IPS-15b (cell line): ENCODE measurements around the gene EFCAB11.

ENCODE experiments used
- H3K27me3 ChIP-seq: one replicate; pipeline ENCODE4 v1.6.1; 2013; ENCODE audit warnings: low read length; ENCODE audit not compliant: control insufficient read depth, insufficient read depth
- H3K36me3 ChIP-seq: one replicate; pipeline ENCODE4 v1.6.1; 2013; ENCODE audit warnings: low read length; ENCODE audit not compliant: control insufficient read depth, insufficient read depth
- H3K4me1 ChIP-seq: one replicate; pipeline ENCODE4 v1.6.1; 2013; ENCODE audit warnings: mild to moderate bottlenecking, low read length; ENCODE audit not compliant: control insufficient read depth, insufficient read depth
- H3K4me3 ChIP-seq: one replicate; pipeline ENCODE4 v1.5.1; 2013; ENCODE audit warnings: low read depth, low read length
- H3K9ac ChIP-seq: one replicate; pipeline ENCODE4 v1.6.1; 2013; ENCODE audit warnings: low read depth, mild to moderate bottlenecking, low read length
- H3K9me3 ChIP-seq: one replicate; pipeline ENCODE4 v1.6.1; 2013; ENCODE audit warnings: mild to moderate bottlenecking, low read length; ENCODE audit not compliant: control insufficient read depth, insufficient read depth

The EFCAB11 gene

GRCh38 chr14:89748004-89748403, 206.5 kb downstream of the EFCAB11 start:
- Histone ChIP-seq H3K4me1 (no peaks in the 10 kb centered on the region), H3K9ac (no peak overlapping the region), H3K36me3 (no peaks in the 10 kb centered on the region), H3K27me3 (no peaks in the 10 kb centered on the region), H3K4me3 (no peak overlapping the region), H3K9me3 (peaks cover 1% of the 10 kb centered on the region)

DNA sequence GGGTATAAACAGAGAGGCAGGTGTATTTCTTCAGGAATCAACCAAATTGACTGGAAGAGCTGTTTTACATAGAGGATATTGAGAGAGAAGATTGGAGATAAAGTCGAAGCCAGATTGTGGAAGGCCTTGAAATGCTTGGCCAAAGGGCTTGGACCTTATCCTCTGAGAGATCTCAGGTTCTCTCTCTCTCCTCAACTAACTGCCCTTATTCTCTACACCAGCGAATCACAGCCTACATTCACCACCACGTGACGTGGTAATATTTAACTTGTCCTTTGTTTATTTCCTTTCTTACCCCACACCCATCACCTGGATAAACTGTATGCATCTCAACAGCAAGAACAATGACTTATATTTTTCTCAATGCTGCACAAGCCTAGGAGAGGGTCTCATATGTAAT, 207.4 kb downstream of the EFCAB11 start:
- Histone ChIP-seq H3K4me1 (no peaks in the 10 kb centered on the region), H3K4me3 (no peak overlapping the region), H3K9me3 (peaks cover 5% of the 10 kb centered on the region), H3K9ac (no peak overlapping the region), H3K36me3 (no peaks in the 10 kb centered on the region), H3K27me3 (no peaks in the 10 kb centered on the region)

- H3K9me3 ChIP-seq, result peaks cover 5% of the 10 kb centered on the region
- no peaks in the 10 kb centered on the region for H3K36me3 ChIP-seq
- H3K4me1 ChIP-seq, result no peaks in the 10 kb centered on the region
These were observed 207.9 kb downstream of the EFCAB11 start for GRCh38 chr14:89746654-89747053.

DNA sequence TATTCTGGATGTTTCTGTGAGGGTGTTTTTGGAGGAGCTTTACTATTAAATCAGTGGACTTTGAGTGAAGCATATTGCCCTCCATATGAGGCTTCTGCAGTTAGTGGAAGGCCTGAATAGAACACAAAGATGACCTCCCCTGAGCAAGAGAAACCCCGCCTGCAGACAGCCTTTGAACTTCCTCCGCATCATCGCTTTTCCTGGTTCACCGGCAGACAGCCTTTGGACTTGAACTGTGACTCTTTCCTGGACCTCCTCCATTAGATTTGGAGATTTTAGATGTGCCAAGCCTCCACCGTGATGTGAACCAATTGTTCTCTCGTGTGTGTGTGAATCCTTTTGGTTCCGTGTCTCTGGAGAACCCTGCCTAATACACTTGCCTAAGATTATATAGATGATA, 208.4 kb downstream of the EFCAB11 start:
- no peaks in the 10 kb centered on the region for H3K27me3 ChIP-seq
- H3K4me1 ChIP-seq, result no peaks in the 10 kb centered on the region
- peaks cover 5% of the 10 kb centered on the region for H3K9me3 ChIP-seq
- H3K9ac ChIP-seq, result no peak overlapping the region
- H3K36me3 ChIP-seq, result no peaks in the 10 kb centered on the region
- no peak overlapping the region for H3K4me3 ChIP-seq

More at GRCh38 chr14:89746654-89747053, 207.9 kb downstream of the EFCAB11 start:
- H3K4me3 ChIP-seq, result no peak overlapping the region
- H3K27me3 ChIP-seq, result no peaks in the 10 kb centered on the region
- H3K9ac ChIP-seq, result no peak overlapping the region
